ENCODE data around the gene UBTF.

The UBTF gene

DNA sequence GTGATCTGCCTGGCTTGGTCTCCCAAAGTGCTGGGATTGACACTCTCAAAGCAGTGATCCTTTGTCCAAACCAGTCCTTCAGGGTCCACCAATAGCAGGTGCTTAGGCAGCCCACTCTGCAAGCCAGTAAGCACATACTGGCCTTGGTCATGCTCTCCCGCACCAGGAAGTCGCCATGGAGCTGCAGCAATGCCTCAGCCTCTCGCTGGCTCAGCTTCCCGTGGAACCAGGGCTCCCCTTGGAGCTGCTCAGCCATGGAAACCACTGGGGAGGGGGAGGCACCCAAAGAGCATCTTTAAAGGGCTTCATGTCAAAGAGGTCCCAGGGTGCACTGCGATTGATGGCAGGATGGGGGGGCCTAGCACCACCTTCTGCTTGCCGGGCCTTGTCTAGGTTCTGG, 9.6 kb upstream of the UBTF start:
- no CpG with 5 or more reads among the region's 6 CpGs for WGBS (ENCODE audit: extremely low coverage, insufficient coverage, low lambda C conversion rate)
- H3K56ac ChIP-seq (ENCODE audit: low read length) = no peak overlapping the region
- H4K8ac ChIP-seq (ENCODE audit: low read depth, low read length) = no peak overlapping the region
- no peak overlapping the region for H3K18ac ChIP-seq (ENCODE audit: low read length)
- H2BK15ac ChIP-seq (replicated peaks; ENCODE audit: low read depth) = no peak overlapping the region
- no peak overlapping the region for H3K4me2 ChIP-seq (ENCODE audit: low read length)
- no peak overlapping the region for H3K23ac ChIP-seq (ENCODE audit: low read length)
- no peak overlapping the region for H2BK5ac ChIP-seq (ENCODE audit: low read length)
- no peak for DNase-seq
- no peaks in the 10 kb centered on the region for H3K27me3 ChIP-seq (ENCODE audit: insufficient read depth, low read length, poor library complexity)
- H3K27ac ChIP-seq (ENCODE audit: low read depth, low read length) = no peak overlapping the region
- H3K36me3 ChIP-seq (ENCODE audit: control insufficient read depth, insufficient read depth, low read length) = no peaks in the 10 kb centered on the region
- no peak overlapping the region for H3K4me3 ChIP-seq (ENCODE audit: low read length)
- no peak overlapping the region for H2AK5ac ChIP-seq (ENCODE audit: low read length)
- H2BK120ac ChIP-seq (ENCODE audit: low read depth, low read length) = no peak overlapping the region
- H4K5ac ChIP-seq (ENCODE audit: low read length) = no peak overlapping the region
- no peak overlapping the region for H3K9ac ChIP-seq (ENCODE audit: low read length)
- no peaks in the 10 kb centered on the region for H3K79me1 ChIP-seq (ENCODE audit: low read length)
- no peaks in the 10 kb centered on the region for H3K79me2 ChIP-seq (ENCODE audit: control insufficient read depth, insufficient read depth, low read length)
- H3K4me1 ChIP-seq (ENCODE audit: control insufficient read depth, low read depth, low read length) = no peaks in the 10 kb centered on the region
- no peak overlapping the region for H3K4ac ChIP-seq (ENCODE audit: low read depth, low read length)

DNA sequence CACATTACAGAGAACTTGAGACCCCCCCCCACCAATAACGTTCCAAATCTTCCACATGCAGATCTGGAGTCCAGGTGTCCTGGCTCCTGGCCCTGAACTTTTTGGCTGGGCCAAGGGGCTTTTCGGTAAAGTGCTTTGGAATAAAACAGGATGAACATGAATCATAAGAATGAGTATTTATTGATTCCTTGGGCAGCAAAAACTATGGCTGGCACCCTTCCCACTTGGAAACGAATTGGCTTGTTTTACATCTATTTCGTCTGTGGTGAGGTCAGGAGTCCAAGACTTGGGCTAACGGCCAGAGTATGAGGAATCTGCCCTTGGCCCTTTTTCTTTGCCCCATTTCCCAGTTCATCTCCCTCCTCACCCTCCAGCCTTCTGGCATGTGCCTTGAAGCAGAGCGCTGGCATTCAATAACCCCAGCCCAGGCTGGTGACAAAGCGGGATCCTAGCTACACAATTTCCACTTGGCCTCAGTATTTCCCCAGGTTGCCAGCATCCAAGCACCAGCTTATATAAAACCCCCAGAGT, 4.1 kb upstream of the UBTF start:
- no peaks in the 10 kb centered on the region for H3K4me1 ChIP-seq (ENCODE audit: control insufficient read depth, low read depth, low read length)
- no peak overlapping the region for H3K4me3 ChIP-seq (ENCODE audit: low read length)
- peaks cover 8% of the 10 kb centered on the region for H3K79me2 ChIP-seq (ENCODE audit: control insufficient read depth, insufficient read depth, low read length)
- no peak overlapping the region for H3K27ac ChIP-seq (ENCODE audit: low read depth, low read length)
- H3K18ac ChIP-seq (ENCODE audit: low read length) = no peak overlapping the region
- no peak overlapping the region for H3K4me2 ChIP-seq (ENCODE audit: low read length)
- H4K5ac ChIP-seq (ENCODE audit: low read length) = no peak overlapping the region
- H3K36me3 ChIP-seq (ENCODE audit: control insufficient read depth, insufficient read depth, low read length) = no peaks in the 10 kb centered on the region
- no CpG with 5 or more reads among the region's 7 CpGs for WGBS (ENCODE audit: extremely low coverage, insufficient coverage, low lambda C conversion rate)
- H2AK5ac ChIP-seq (ENCODE audit: low read length) = no peak overlapping the region
- no peaks in the 10 kb centered on the region for H3K27me3 ChIP-seq (ENCODE audit: insufficient read depth, low read length, poor library complexity)
- no peak overlapping the region for H2BK15ac ChIP-seq (replicated peaks; ENCODE audit: low read depth)
- no peak overlapping the region for H4K8ac ChIP-seq (ENCODE audit: low read depth, low read length)
- H2BK120ac ChIP-seq (ENCODE audit: low read depth, low read length) = no peak overlapping the region
- no peak overlapping the region for H3K9ac ChIP-seq (ENCODE audit: low read length)
- no peak overlapping the region for H2BK5ac ChIP-seq (ENCODE audit: low read length)
- no peaks in the 10 kb centered on the region for H3K79me1 ChIP-seq (ENCODE audit: low read length)
- DNase-seq = no peak
- no peak overlapping the region for H3K56ac ChIP-seq (ENCODE audit: low read length)
- no peak overlapping the region for H3K4ac ChIP-seq (ENCODE audit: low read depth, low read length)
- H3K23ac ChIP-seq (ENCODE audit: low read length) = no peak overlapping the region

DNA sequence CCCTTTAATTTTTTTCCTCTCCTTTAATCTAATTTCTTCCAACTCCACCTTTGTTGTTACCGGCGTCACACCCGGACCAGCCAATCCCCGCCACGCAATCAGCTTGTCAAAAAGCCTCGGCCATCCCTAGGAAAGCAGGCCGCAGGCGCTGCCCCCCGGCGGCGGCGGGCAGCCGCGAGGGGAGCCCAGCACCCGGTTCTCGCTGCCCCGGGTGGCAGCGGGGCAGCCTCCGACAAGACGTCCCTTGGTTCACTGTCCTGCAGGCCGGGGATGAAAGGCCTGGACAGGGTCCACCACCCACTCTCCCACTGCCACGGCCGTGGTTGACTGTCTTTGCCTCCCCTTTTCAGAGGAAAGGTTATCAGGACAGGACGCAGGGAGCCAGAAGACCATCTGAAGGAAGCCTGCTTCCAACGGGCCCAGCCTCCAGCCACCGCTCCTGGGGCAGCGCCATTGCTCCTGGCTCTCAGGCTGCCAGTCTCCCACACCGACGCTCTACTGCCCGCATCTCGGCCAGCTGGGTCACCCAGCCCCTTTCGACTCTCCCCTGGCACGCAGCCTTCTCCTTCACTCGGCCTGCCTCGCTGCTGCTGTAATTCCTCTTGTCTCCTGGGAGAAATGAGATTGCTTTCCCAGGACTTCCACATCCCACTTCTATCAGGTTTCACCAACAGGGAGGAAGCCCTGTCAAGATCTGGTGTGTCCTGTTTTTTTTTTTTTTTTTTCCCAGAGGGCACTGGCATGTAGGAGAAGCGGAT, 2.8 kb upstream of the UBTF start:
- H3K56ac ChIP-seq (ENCODE audit: low read length) = peak overlapping the region; percentile 90
- H3K27ac ChIP-seq (ENCODE audit: low read depth, low read length) = no peak overlapping the region
- H2BK15ac ChIP-seq (replicated peaks; ENCODE audit: low read depth) = no peak overlapping the region
- H3K23ac ChIP-seq (ENCODE audit: low read length) = no peak overlapping the region
- no peak overlapping the region for H4K8ac ChIP-seq (ENCODE audit: low read depth, low read length)
- H2BK120ac ChIP-seq (ENCODE audit: low read depth, low read length) = no peak overlapping the region
- WGBS (ENCODE audit: extremely low coverage, insufficient coverage, low lambda C conversion rate) = no CpG with 5 or more reads among the region's 36 CpGs
- no peaks in the 10 kb centered on the region for H3K27me3 ChIP-seq (ENCODE audit: insufficient read depth, low read length, poor library complexity)
- no peak overlapping the region for H4K5ac ChIP-seq (ENCODE audit: low read length)
- H3K4me1 ChIP-seq (ENCODE audit: control insufficient read depth, low read depth, low read length) = no peaks in the 10 kb centered on the region
- no peak overlapping the region for H2BK5ac ChIP-seq (ENCODE audit: low read length)
- H3K4ac ChIP-seq (ENCODE audit: low read depth, low read length) = no peak overlapping the region
- peak overlapping the region; percentile 97 for H3K9ac ChIP-seq (ENCODE audit: low read length)
- H3K79me1 ChIP-seq (ENCODE audit: low read length) = peaks cover 3% of the 10 kb centered on the region
- no peaks in the 10 kb centered on the region for H3K36me3 ChIP-seq (ENCODE audit: control insufficient read depth, insufficient read depth, low read length)
- DNase-seq = peak; percentile 90
- no peak overlapping the region for H2AK5ac ChIP-seq (ENCODE audit: low read length)
- peaks cover 18% of the 10 kb centered on the region for H3K79me2 ChIP-seq (ENCODE audit: control insufficient read depth, insufficient read depth, low read length)
- H3K4me3 ChIP-seq (ENCODE audit: low read length) = peak overlapping the region; percentile 44
- H3K18ac ChIP-seq (ENCODE audit: low read length) = no peak overlapping the region
- peak overlapping the region; percentile 98 for H3K4me2 ChIP-seq (ENCODE audit: low read length)

DNA sequence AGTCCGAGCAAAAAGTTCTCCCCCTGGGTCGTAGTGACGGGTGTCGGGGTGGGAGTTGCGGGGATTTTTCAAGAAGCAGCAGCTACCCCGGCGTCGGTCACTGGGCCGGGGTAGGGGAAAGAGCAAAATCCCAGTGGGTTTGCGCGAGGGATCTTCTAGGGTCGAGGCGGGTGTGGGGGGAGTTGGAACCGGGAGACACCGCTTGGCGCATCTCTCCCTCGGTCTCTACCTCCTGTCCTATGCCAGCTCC, 2.3 kb upstream of the UBTF start:
- no peak overlapping the region for H2AK5ac ChIP-seq (ENCODE audit: low read length)
- no peak for DNase-seq
- peak overlapping the region; percentile 99 for H3K18ac ChIP-seq (ENCODE audit: low read length)
- H2BK120ac ChIP-seq (ENCODE audit: low read depth, low read length) = no peak overlapping the region
- no peak overlapping the region for H4K5ac ChIP-seq (ENCODE audit: low read length)
- peaks cover 23% of the 10 kb centered on the region for H3K79me2 ChIP-seq (ENCODE audit: control insufficient read depth, insufficient read depth, low read length)
- no peak overlapping the region for H4K8ac ChIP-seq (ENCODE audit: low read depth, low read length)
- peak overlapping the region; percentile 97 for H3K9ac ChIP-seq (ENCODE audit: low read length)
- peak overlapping the region; percentile 65 for H3K4me3 ChIP-seq (ENCODE audit: low read length)
- H3K4me1 ChIP-seq (ENCODE audit: control insufficient read depth, low read depth, low read length) = no peaks in the 10 kb centered on the region
- no peaks in the 10 kb centered on the region for H3K27me3 ChIP-seq (ENCODE audit: insufficient read depth, low read length, poor library complexity)
- no CpG with 5 or more reads among the region's 17 CpGs for WGBS (ENCODE audit: extremely low coverage, insufficient coverage, low lambda C conversion rate)
- peak overlapping the region; percentile 54 for H3K4me2 ChIP-seq (ENCODE audit: low read length)
- H3K27ac ChIP-seq (ENCODE audit: low read depth, low read length) = peak overlapping the region; percentile 96
- H2BK5ac ChIP-seq (ENCODE audit: low read length) = no peak overlapping the region
- no peak overlapping the region for H3K23ac ChIP-seq (ENCODE audit: low read length)
- H3K56ac ChIP-seq (ENCODE audit: low read length) = peak overlapping the region; percentile 97
- H3K79me1 ChIP-seq (ENCODE audit: low read length) = peaks cover 8% of the 10 kb centered on the region
- peak overlapping the region; percentile 42 for H3K4ac ChIP-seq (ENCODE audit: low read depth, low read length)
- H2BK15ac ChIP-seq (replicated peaks; ENCODE audit: low read depth) = no peak overlapping the region
- peaks cover 3% of the 10 kb centered on the region for H3K36me3 ChIP-seq (ENCODE audit: control insufficient read depth, insufficient read depth, low read length)

DNA sequence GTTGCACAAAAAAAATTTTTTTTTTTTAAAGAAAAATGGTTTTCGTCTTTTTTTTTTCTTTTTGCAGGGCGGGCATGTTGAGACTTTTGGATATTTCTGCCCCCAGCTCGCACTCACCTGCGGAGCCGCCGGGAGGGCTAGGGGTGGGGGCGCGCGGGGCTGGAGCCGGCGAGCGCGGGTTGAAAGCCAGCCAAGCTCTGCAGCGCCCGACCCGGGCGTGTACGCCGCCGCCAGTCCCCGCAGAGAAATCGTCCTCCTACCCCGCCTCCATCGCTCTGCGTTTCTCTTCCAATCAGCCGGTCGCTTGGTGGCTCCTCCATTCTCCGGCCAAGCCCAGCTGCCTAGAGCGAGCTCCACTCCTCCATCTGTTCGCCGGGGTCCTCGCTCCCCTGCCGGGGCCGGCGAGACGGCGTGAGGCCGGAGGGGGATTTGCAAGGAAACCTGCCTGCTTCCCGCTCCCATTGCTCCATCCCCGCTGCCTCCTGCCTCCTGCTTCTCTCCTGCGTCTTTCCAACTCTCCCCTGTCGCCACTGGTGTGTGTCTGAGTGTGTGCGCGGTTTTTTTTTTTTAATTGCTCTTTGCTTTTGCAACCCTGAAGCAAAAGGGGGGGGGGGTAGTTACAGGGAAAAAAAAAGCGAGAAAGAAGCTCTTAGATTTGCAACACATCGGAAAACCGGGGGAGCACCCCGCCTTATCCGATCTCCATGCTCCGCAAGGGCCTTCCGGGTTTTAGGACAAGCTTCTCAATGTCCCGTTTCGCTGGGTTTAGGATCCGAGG, 1.8 kb upstream of the UBTF start:
- Histone ChIP-seq H2AK5ac (ENCODE audit: low read length) (no peak overlapping the region), H2BK15ac (replicated peaks; ENCODE audit: low read depth) (no peak overlapping the region), H3K9ac (ENCODE audit: low read length) (peak overlapping the region; percentile 97), H3K79me1 (ENCODE audit: low read length) (peaks cover 11% of the 10 kb centered on the region), H3K36me3 (ENCODE audit: control insufficient read depth, insufficient read depth, low read length) (peaks cover 6% of the 10 kb centered on the region), H4K5ac (ENCODE audit: low read length) (no peak overlapping the region), H3K4me2 (ENCODE audit: low read length) (peak overlapping the region; percentile 54), H3K18ac (ENCODE audit: low read length) (peak overlapping the region; percentile 99), H3K23ac (ENCODE audit: low read length) (no peak overlapping the region), H3K4ac (ENCODE audit: low read depth, low read length) (peak overlapping the region; percentile 97), H4K8ac (ENCODE audit: low read depth, low read length) (no peak overlapping the region), H3K4me1 (ENCODE audit: control insufficient read depth, low read depth, low read length) (no peaks in the 10 kb centered on the region), H3K27ac (ENCODE audit: low read depth, low read length) (peak overlapping the region; percentile 96), H3K27me3 (ENCODE audit: insufficient read depth, low read length, poor library complexity) (no peaks in the 10 kb centered on the region), H3K4me3 (ENCODE audit: low read length) (peak overlapping the region; percentile 65), H2BK5ac (ENCODE audit: low read length) (peak overlapping the region; percentile 49), H3K56ac (ENCODE audit: low read length) (peak overlapping the region; percentile 97), H2BK120ac (ENCODE audit: low read depth, low read length) (peak overlapping the region; percentile 62), H3K79me2 (ENCODE audit: control insufficient read depth, insufficient read depth, low read length) (peaks cover 25% of the 10 kb centered on the region)
- WGBS (ENCODE audit: extremely low coverage, insufficient coverage, low lambda C conversion rate) = no CpG with 5 or more reads among the region's 54 CpGs
- DNase-seq = peak; percentile 94

All from mesendoderm (in vitro differentiated cells).